ENCODE measurements around the gene MCF2L.

MCF2L gene

DNA sequence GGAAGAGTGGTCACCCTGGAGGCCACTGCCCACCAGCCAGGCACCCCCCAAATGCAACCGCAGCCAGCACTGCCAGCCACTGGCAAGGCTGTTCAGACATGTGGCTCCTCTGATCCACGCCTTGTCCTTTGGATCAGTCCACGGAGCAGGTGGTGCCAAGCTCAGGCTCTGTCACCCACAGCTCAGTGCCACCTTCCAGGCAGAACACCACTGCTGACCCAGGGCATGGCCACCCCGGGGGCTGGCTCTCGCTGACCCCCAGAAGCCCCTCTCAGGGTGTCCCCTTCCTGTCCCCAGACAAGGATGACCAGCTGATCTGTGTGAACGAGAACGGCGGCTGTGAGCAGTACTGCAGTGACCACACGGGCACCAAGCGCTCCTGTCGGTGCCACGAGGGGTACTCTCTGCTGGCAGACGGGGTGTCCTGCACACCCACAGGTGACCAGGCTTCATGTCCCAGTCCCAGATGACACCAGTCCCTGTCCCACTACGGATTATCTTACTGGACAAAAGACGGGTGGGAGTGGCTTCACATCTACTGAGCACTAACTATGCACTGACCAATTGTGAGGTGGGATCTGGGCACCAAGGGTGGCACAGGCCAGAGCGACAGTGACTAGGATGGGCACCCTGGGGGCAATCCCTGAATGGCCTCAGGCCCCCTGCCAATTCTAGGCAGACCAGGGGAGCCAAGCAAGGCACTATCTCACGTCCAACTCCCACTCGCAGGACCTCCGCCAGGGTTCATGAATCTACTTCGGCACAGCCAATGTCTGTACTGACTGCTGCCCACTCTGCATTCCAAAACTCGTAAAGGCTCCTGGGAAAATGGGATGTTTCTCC, 146.6 kb downstream of the MCF2L start:
- Histone ChIP-seq H3K27ac (replicated peaks) (no peak overlapping the region), H3K27me3 (ENCODE audit: insufficient read depth, poor library complexity, severe bottlenecking) (peaks cover 20% of the 10 kb centered on the region), H3K4me3 (replicated peaks; ENCODE audit: insufficient read depth, low read length) (no peak overlapping the region)
- no peak for DNase-seq (ENCODE audit: low read depth in 1 of 2, low spot score in 1 of 2)
- TF ChIP-seq SPI1 (IDR thresholded peaks at IDR 0.05; ENCODE audit: borderline replicate concordance, low read depth) (no peak), POLR2AphosphoS5 (IDR thresholded peaks at IDR 0.05; ENCODE audit: low read depth) (no peak), GABPA (IDR thresholded peaks at IDR 0.05; ENCODE audit: low read depth) (no peak)
- TF ChIP-seq, protein P1, sequence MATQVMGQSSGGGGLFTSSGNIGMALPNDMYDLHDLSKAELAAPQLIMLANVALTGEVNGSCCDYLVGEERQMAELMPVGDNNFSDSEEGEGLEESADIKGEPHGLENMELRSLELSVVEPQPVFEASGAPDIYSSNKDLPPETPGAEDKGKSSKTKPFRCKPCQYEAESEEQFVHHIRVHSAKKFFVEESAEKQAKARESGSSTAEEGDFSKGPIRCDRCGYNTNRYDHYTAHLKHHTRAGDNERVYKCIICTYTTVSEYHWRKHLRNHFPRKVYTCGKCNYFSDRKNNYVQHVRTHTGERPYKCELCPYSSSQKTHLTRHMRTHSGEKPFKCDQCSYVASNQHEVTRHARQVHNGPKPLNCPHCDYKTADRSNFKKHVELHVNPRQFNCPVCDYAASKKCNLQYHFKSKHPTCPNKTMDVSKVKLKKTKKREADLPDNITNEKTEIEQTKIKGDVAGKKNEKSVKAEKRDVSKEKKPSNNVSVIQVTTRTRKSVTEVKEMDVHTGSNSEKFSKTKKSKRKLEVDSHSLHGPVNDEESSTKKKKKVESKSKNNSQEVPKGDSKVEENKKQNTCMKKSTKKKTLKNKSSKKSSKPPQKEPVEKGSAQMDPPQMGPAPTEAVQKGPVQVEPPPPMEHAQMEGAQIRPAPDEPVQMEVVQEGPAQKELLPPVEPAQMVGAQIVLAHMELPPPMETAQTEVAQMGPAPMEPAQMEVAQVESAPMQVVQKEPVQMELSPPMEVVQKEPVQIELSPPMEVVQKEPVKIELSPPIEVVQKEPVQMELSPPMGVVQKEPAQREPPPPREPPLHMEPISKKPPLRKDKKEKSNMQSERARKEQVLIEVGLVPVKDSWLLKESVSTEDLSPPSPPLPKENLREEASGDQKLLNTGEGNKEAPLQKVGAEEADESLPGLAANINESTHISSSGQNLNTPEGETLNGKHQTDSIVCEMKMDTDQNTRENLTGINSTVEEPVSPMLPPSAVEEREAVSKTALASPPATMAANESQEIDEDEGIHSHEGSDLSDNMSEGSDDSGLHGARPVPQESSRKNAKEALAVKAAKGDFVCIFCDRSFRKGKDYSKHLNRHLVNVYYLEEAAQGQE (IDR thresholded peaks at IDR 0.05; ENCODE audit: insufficient replicate concordance, low read depth) = no peak
- TF ChIP-seq, protein P2, sequence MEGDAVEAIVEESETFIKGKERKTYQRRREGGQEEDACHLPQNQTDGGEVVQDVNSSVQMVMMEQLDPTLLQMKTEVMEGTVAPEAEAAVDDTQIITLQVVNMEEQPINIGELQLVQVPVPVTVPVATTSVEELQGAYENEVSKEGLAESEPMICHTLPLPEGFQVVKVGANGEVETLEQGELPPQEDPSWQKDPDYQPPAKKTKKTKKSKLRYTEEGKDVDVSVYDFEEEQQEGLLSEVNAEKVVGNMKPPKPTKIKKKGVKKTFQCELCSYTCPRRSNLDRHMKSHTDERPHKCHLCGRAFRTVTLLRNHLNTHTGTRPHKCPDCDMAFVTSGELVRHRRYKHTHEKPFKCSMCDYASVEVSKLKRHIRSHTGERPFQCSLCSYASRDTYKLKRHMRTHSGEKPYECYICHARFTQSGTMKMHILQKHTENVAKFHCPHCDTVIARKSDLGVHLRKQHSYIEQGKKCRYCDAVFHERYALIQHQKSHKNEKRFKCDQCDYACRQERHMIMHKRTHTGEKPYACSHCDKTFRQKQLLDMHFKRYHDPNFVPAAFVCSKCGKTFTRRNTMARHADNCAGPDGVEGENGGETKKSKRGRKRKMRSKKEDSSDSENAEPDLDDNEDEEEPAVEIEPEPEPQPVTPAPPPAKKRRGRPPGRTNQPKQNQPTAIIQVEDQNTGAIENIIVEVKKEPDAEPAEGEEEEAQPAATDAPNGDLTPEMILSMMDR (IDR thresholded peaks at IDR 0.05; ENCODE audit: insufficient read depth, low read length) = no peak

DNA sequence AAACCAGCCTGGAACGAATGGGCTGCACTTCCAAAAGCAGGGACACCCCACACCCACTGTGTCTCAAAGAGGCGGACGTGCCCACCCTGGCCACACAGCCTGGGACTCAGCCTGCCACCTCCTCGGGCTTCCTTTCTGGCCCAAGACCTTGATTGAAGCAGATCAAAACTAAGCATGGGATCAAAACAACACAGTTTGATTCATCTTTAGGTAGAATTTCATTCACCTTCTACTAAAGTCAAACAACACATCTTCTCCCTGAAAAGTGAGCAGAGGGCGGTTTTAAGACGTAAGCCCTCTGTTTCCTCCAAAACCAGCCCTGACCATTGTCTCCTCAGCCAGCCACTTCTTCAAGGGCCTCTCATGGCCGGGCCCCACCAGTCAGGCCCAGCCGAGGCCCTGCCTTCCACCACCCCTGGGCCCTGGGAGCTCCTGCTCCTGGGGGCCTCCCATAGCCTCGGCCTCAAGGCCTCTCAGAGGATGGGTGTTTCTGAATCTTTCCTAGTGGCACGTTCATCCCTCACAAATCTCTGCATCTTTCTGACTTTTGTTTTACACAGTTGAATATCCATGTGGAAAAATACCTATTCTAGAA, 147.3 kb downstream of the MCF2L start:
- peaks cover 16% of the 10 kb centered on the region for H3K27me3 ChIP-seq (ENCODE audit: insufficient read depth, poor library complexity, severe bottlenecking)
- TF ChIP-seq, protein P1 (IDR thresholded peaks at IDR 0.05; ENCODE audit: insufficient replicate concordance, low read depth) = no peak
- TF ChIP-seq GABPA (IDR thresholded peaks at IDR 0.05; ENCODE audit: low read depth) (no peak), POLR2AphosphoS5 (IDR thresholded peaks at IDR 0.05; ENCODE audit: low read depth) (no peak)
- TF ChIP-seq, protein P2 (IDR thresholded peaks at IDR 0.05; ENCODE audit: insufficient read depth, low read length) = no peak
- no peak for DNase-seq (ENCODE audit: low read depth in 1 of 2, low spot score in 1 of 2)
- no peak overlapping the region for H3K4me3 ChIP-seq (replicated peaks; ENCODE audit: insufficient read depth, low read length)
- no peak overlapping the region for H3K27ac ChIP-seq (replicated peaks)

DNA sequence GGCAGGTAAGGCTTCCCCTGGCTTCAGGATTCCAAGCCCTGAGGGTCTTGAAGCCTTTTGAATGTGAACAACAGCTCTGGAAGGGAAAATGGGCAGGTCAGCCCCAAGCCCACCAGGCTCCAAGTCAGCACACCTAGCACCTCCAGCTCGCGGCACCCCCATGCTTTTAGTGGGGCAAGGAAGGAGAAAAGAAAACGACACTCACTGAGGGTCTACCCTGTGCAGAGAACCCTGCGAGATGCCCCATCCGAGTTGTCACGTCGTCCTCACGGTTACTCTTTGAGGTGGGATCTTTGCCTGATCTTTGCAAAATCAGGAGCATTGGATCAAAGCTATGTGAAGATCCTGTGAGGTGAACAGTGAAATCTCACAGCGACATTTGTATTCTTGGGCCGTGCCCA, 147.9 kb downstream of the MCF2L start:
- DNase-seq (ENCODE audit: low read depth in 1 of 2, low spot score in 1 of 2) = no peak

More for the DNA sequence above, 147.9 kb downstream of the MCF2L start:
- Histone ChIP-seq H3K27ac (replicated peaks) (no peak overlapping the region), H3K4me3 (replicated peaks; ENCODE audit: insufficient read depth, low read length) (no peak overlapping the region), H3K27me3 (ENCODE audit: insufficient read depth, poor library complexity, severe bottlenecking) (peaks cover 16% of the 10 kb centered on the region)
- TF ChIP-seq, protein P2 (IDR thresholded peaks at IDR 0.05; ENCODE audit: insufficient read depth, low read length) = no peak

Data from HL-60 (cell line).